Neural cell (in vitro differentiated cells): ENCODE results near the gene CACUL1. TPM values are rescaled to one million over a fixed set of nuclear protein-coding genes. Genes with fewer than 3 reads are reported as not detected.

Experiments used
- H2AFZ ChIP-seq: fragments of 200-600, 300-800 bp; sonication (generic), shearing (Covaris generic); 2 replicates; pipeline ENCODE4 v1.6.0; 2014; ENCODE audit warnings: low read depth, mild to moderate bottlenecking, antibody characterized with exemption, low read length, moderate library complexity
- H3F3A ChIP-seq: fragments of 200-600 bp; shearing (Covaris generic); 2 replicates; pipeline ENCODE4 v1.6.1; 2016; ENCODE audit warnings: mild to moderate bottlenecking, moderate library complexity, mixed read lengths, antibody characterized with exemption, low read length; ENCODE audit not compliant: insufficient read depth, poor library complexity, severe bottlenecking
- H3K27ac ChIP-seq: fragments of 200-600, 300-800 bp; sonication (generic), shearing (Covaris generic); 2 replicates; pipeline ENCODE4 v1.5.1; 2014; ENCODE audit warnings: mild to moderate bottlenecking, low read length, moderate library complexity
- H3K27me3 ChIP-seq: fragments of 300-800, 200-600 bp; sonication (generic), shearing (Covaris generic); 2 replicates; pipeline ENCODE4 v1.6.0; 2014; ENCODE audit warnings: mild to moderate bottlenecking, low read depth, low read length, moderate library complexity; ENCODE audit not compliant: insufficient read depth
- H3K36me3 ChIP-seq: fragments of 300-800, 200-600 bp; sonication (generic), shearing (Covaris generic); 2 replicates; pipeline ENCODE4 v1.5.1; 2014; ENCODE audit warnings: mild to moderate bottlenecking, antibody characterized with exemption, low read length, moderate library complexity; ENCODE audit not compliant: insufficient read depth
- H3K4me2 ChIP-seq: fragments of 300-800, 200-600 bp; sonication (generic), shearing (Covaris generic); 2 replicates; pipeline ENCODE4 v1.6.0; 2014; ENCODE audit warnings: mild to moderate bottlenecking, low read length
- H3K4me3 ChIP-seq: fragments of 300-800, 200-600 bp; sonication (generic), shearing (Covaris generic); 2 replicates; pipeline ENCODE4 v1.5.1; 2014; ENCODE audit warnings: mild to moderate bottlenecking, low read length, moderate library complexity
- H3K79me2 ChIP-seq: fragments of 200-600 bp; shearing (Covaris generic); replicated peaks from 2 replicates; pipeline ENCODE4 v1.6.0; 2014; ENCODE audit warnings: mild to moderate bottlenecking, low read length, moderate library complexity; ENCODE audit not compliant: insufficient read depth
- H3K9ac ChIP-seq: fragments of 300-800, 200-600 bp; sonication (generic), shearing (Covaris generic); 2 replicates; pipeline ENCODE4 v1.6.1; 2016; ENCODE audit warnings: mild to moderate bottlenecking, low read length, mixed read lengths
- H3K9me2 ChIP-seq: fragments of 200-600 bp; shearing (Covaris generic); 2 replicates; pipeline ENCODE4 v1.6.1; 2016; ENCODE audit warnings: mild to moderate bottlenecking, low read length, mixed read lengths; ENCODE audit not compliant: insufficient read depth
- H3K9me3 ChIP-seq: fragments of 200-600, 300-800 bp; sonication (generic), shearing (Covaris generic); 2 replicates; pipeline ENCODE4 v1.6.1; 2016; ENCODE audit warnings: mild to moderate bottlenecking, mixed run types, low read length, moderate library complexity, mixed read lengths
- H4K20me1 ChIP-seq: fragments of 200-600 bp; shearing (Covaris generic); 2 replicates; pipeline ENCODE4 v1.6.1; 2016; ENCODE audit warnings: mild to moderate bottlenecking, mixed run types; ENCODE audit not compliant: insufficient read depth
- EP300 ChIP-seq: fragments of 450-650 bp; conservative IDR thresholded peaks from 2 replicates; pipeline ENCODE4 v1.6.1; 2014; ENCODE audit warnings: antibody characterized with exemption, mild to moderate bottlenecking, moderate library complexity; ENCODE audit not compliant: poor library complexity, severe bottlenecking
- EZH2 ChIP-seq: fragments of 200-600, 300-800 bp; shearing (Covaris generic), sonication (generic); IDR thresholded peaks from 2 replicates; pipeline ENCODE4 v1.6.1; 2014; ENCODE audit warnings: antibody characterized with exemption, low read length, borderline replicate concordance, mild to moderate bottlenecking; ENCODE audit not compliant: insufficient read depth, poor library complexity, severe bottlenecking
- MXI1 ChIP-seq: fragments of 450-650 bp; conservative IDR thresholded peaks from 2 replicates; pipeline ENCODE4 v1.6.1; 2014; ENCODE audit warnings: antibody characterized with exemption, mild to moderate bottlenecking; ENCODE audit not compliant: poor library complexity, severe bottlenecking
- POLR2AphosphoS5 ChIP-seq: IDR thresholded peaks from 2 replicates; pipeline ENCODE4 v1.6.1; 2012
- RAD21 ChIP-seq: fragments of 450-650 bp; conservative IDR thresholded peaks from 2 replicates; pipeline ENCODE4 v1.6.1; 2014; ENCODE audit warnings: antibody characterized with exemption, mild to moderate bottlenecking, moderate library complexity
- SMC3 ChIP-seq: fragments of 450-650 bp; conservative IDR thresholded peaks from 2 replicates; pipeline ENCODE4 v1.6.1; 2014; ENCODE audit warnings: antibody characterized with exemption, mild to moderate bottlenecking, moderate library complexity; ENCODE audit not compliant: poor library complexity
- TAF1 ChIP-seq: IDR thresholded peaks from 2 replicates; pipeline ENCODE4 v1.6.1; 2012; ENCODE audit warnings: low read depth
- polyA plus RNA-seq: library from polyadenylated mRNA; depleted of rRNA; stranded (reverse); fragments of >200 nt; gene quantifications from 2 replicates; pipeline ENCODE4 v1.2.3, GENCODE V29; 2014
- TF ChIP-seq, protein P1 (sequence below): fragments of 450-650 bp; IDR thresholded peaks from 2 replicates; pipeline ENCODE4 v1.5.1; 2014; ENCODE audit warnings: antibody characterized with exemption, mild to moderate bottlenecking, moderate library complexity; ENCODE audit not compliant: poor library complexity, severe bottlenecking
- TF ChIP-seq, protein P2 (sequence below): IDR thresholded peaks from 2 replicates; pipeline ENCODE4 v1.6.1; 2012; ENCODE audit warnings: borderline replicate concordance

Gene CACUL1
- polyA plus RNA-seq, 1 donor from 2014 or later, result 12.8 TPM

GRCh38 chr10:118754229-118754555 lies 578 bp downstream of the CACUL1 start:
- Histone ChIP-seq H3K9me3 (no peaks in the 10 kb centered on the region), H3K36me3 (no peaks in the 10 kb centered on the region), H3K27me3 (no peaks in the 10 kb centered on the region), H3K4me2 (peak overlapping the region; percentile 90), H3F3A (no peaks in the 10 kb centered on the region), H3K4me3 (peak overlapping the region; percentile 90), H3K9me2 (no peaks in the 10 kb centered on the region), H3K9ac (peak overlapping the region; percentile 94), H3K79me2 (peaks cover 50% of the 10 kb centered on the region), H3K27ac (peak overlapping the region; percentile 88), H4K20me1 (no peaks in the 10 kb centered on the region), H2AFZ (peak overlapping the region; percentile 56)
- no peak for TF ChIP-seq EP300
- TF ChIP-seq TAF1, result no peak
- TF ChIP-seq, protein P1, sequence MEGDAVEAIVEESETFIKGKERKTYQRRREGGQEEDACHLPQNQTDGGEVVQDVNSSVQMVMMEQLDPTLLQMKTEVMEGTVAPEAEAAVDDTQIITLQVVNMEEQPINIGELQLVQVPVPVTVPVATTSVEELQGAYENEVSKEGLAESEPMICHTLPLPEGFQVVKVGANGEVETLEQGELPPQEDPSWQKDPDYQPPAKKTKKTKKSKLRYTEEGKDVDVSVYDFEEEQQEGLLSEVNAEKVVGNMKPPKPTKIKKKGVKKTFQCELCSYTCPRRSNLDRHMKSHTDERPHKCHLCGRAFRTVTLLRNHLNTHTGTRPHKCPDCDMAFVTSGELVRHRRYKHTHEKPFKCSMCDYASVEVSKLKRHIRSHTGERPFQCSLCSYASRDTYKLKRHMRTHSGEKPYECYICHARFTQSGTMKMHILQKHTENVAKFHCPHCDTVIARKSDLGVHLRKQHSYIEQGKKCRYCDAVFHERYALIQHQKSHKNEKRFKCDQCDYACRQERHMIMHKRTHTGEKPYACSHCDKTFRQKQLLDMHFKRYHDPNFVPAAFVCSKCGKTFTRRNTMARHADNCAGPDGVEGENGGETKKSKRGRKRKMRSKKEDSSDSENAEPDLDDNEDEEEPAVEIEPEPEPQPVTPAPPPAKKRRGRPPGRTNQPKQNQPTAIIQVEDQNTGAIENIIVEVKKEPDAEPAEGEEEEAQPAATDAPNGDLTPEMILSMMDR, result no peak
- TF ChIP-seq, protein P2, sequence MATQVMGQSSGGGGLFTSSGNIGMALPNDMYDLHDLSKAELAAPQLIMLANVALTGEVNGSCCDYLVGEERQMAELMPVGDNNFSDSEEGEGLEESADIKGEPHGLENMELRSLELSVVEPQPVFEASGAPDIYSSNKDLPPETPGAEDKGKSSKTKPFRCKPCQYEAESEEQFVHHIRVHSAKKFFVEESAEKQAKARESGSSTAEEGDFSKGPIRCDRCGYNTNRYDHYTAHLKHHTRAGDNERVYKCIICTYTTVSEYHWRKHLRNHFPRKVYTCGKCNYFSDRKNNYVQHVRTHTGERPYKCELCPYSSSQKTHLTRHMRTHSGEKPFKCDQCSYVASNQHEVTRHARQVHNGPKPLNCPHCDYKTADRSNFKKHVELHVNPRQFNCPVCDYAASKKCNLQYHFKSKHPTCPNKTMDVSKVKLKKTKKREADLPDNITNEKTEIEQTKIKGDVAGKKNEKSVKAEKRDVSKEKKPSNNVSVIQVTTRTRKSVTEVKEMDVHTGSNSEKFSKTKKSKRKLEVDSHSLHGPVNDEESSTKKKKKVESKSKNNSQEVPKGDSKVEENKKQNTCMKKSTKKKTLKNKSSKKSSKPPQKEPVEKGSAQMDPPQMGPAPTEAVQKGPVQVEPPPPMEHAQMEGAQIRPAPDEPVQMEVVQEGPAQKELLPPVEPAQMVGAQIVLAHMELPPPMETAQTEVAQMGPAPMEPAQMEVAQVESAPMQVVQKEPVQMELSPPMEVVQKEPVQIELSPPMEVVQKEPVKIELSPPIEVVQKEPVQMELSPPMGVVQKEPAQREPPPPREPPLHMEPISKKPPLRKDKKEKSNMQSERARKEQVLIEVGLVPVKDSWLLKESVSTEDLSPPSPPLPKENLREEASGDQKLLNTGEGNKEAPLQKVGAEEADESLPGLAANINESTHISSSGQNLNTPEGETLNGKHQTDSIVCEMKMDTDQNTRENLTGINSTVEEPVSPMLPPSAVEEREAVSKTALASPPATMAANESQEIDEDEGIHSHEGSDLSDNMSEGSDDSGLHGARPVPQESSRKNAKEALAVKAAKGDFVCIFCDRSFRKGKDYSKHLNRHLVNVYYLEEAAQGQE, result no peak
- no peak for TF ChIP-seq POLR2AphosphoS5
- no peak for TF ChIP-seq SMC3
- no peak for TF ChIP-seq EZH2
- TF ChIP-seq RAD21, result no peak
- no peak for TF ChIP-seq MXI1

- Histone ChIP-seq H3K9ac (peak overlapping the region; percentile 94), H3F3A (no peaks in the 10 kb centered on the region), H3K27ac (peak overlapping the region; percentile 88), H4K20me1 (no peaks in the 10 kb centered on the region), H3K36me3 (no peaks in the 10 kb centered on the region), H3K27me3 (no peaks in the 10 kb centered on the region), H3K4me3 (peak overlapping the region; percentile 90), H3K4me2 (peak overlapping the region; percentile 90), H2AFZ (peak overlapping the region; percentile 56), H3K9me2 (no peaks in the 10 kb centered on the region), H3K79me2 (peaks cover 56% of the 10 kb centered on the region), H3K9me3 (no peaks in the 10 kb centered on the region)
- TF ChIP-seq MXI1 (no peak), TAF1 (no peak), POLR2AphosphoS5 (no peak), EP300 (no peak), RAD21 (no peak), SMC3 (no peak), EZH2 (no peak)
- TF ChIP-seq, protein P2, result no peak
- TF ChIP-seq, protein P1, result no peak
These were observed 1.2 kb downstream of the CACUL1 start for GRCh38 chr10:118753331-118754228.
